K562 (cell line): ENCODE results near the gene COL4A1. TPM values are rescaled to one million over a fixed set of nuclear protein-coding genes. Genes with fewer than 3 reads are reported as not detected.

Source experiments
- ATAC-seq: fragments of 200-7000 bp; cut with Tn5 transposase; 3 replicates; pipeline ENCODE4 v1.9.1; 2020; ENCODE audit warnings: moderate library complexity
- BruUV-seq: library from RNA; stranded (reverse); fragments of 400-500 nt; replicated peaks from 2 replicates; lab custom pipeline; 2021; lab: Mats Ljungman, UMichigan
- CTCF ChIA-PET: fragments of 300-600 bp; formaldehyde crosslinking; extraction: SDS; loops from one replicate; lab custom pipeline; 2021; ENCODE audit warnings: low intra/inter-chr PET ratio; lab: Yijun Ruan, JAX
- POLR2A ChIA-PET: fragments of 300-600, 350-650 bp; sonication (Branson Sonifier 250); formaldehyde crosslinking; extraction: SDS; loops from one replicate; lab custom pipeline; 2021; ENCODE audit warnings: antibody characterized with exemption, inconsistent platforms; lab: Yijun Ruan, JAX
- DNase-seq, 4 experiments: peaks; one replicate each; pipeline versions ENCODE4 v3.0.0 to v3.0.0-alpha.2; 2011 to 2018; ENCODE audit warnings: low spot score in 3 of 4, mixed read lengths in 3 of 4; ENCODE audit errors: extremely low read depth in 1 of 4
- FAIRE-seq: peaks from 2 replicates; lab custom pipeline; 2011; peaks lifted over from hg19 to GRCh38; lab: Jason Lieb, UNC
- H2AFZ ChIP-seq: 2 replicates; pipeline ENCODE4 v1.6.0; 2011; ENCODE audit warnings: low read depth, low read length, control low read depth, inconsistent platforms
- H3K27ac ChIP-seq: fragments of 200-600 bp; 3 replicates; pipeline ENCODE4 v1.8.0; 2011; ENCODE audit warnings: low read depth, mild to moderate bottlenecking, control low read depth, inconsistent platforms, low read length, moderate library complexity, mixed read lengths; ENCODE audit errors: extremely low read depth
- H3K27me3 ChIP-seq, 2 experiments: fragments of 300-600 bp in 1 of 2; 2 replicates in 1 of 2; 3 replicates in 1 of 2; pipeline versions ENCODE4 v1.6.0 to v1.8.0; 2011; ENCODE audit warnings: inconsistent platforms in 2 of 2, low read length in 2 of 2, mild to moderate bottlenecking in 1 of 2, mixed read lengths in 1 of 2, moderate library complexity in 1 of 2; ENCODE audit not compliant: control insufficient read depth in 2 of 2, insufficient read depth in 2 of 2
- H3K36me3 ChIP-seq: fragments of 300-600 bp; 3 replicates; pipeline ENCODE4 v1.8.0; 2011; ENCODE audit warnings: mild to moderate bottlenecking, low read length, inconsistent platforms; ENCODE audit not compliant: control insufficient read depth, insufficient read depth
- H3K4me1 ChIP-seq, 2 experiments: fragments of 200-600 bp in 1 of 2; replicated peaks in 1 of 2; 2 replicates in 1 of 2; 3 replicates in 1 of 2; pipeline versions ENCODE4 v1.5.1 to v1.8.0; 2011; ENCODE audit warnings: inconsistent platforms in 2 of 2, low read length in 2 of 2, mild to moderate bottlenecking in 1 of 2, mixed read lengths in 1 of 2, moderate library complexity in 1 of 2; ENCODE audit not compliant: control insufficient read depth in 2 of 2, insufficient read depth in 2 of 2
- H3K4me2 ChIP-seq: 2 replicates; pipeline ENCODE4 v1.6.1; 2011; ENCODE audit warnings: low read length, control low read depth, inconsistent platforms, mixed read lengths; ENCODE audit not compliant: insufficient read depth
- H3K4me3 ChIP-seq: fragments of 200-600 bp; sonication (generic), shearing (Covaris generic); 2 replicates; pipeline ENCODE4 v1.5.1; 2016; ENCODE audit warnings: control low read depth, inconsistent platforms
- H3K79me2 ChIP-seq: fragments of 200-600 bp; 3 replicates; pipeline ENCODE4 v1.8.0; 2011; ENCODE audit warnings: low read length, inconsistent platforms; ENCODE audit not compliant: control insufficient read depth, insufficient read depth
- H3K9ac ChIP-seq, 2 experiments: 2 replicates each; pipeline versions ENCODE4 v1.6.0 to v1.6.1; 2011; ENCODE audit warnings: low read depth in 2 of 2, low read length in 2 of 2, control low read depth in 1 of 2, inconsistent platforms in 1 of 2, mild to moderate bottlenecking in 1 of 2, mixed read lengths in 1 of 2; ENCODE audit not compliant: insufficient read depth in 1 of 2
- H3K9me1 ChIP-seq: one replicate; pipeline ENCODE4 v1.6.0; 2011; ENCODE audit warnings: inconsistent platforms, mild to moderate bottlenecking, low read length, moderate library complexity; ENCODE audit not compliant: control insufficient read depth, insufficient read depth
- H3K9me3 ChIP-seq: replicated peaks from 2 replicates; pipeline ENCODE4 v1.5.1; 2011; ENCODE audit warnings: low read depth, low read length, inconsistent platforms; ENCODE audit not compliant: control insufficient read depth, insufficient read depth
- H4K20me1 ChIP-seq: replicated peaks from 2 replicates; pipeline ENCODE4 v1.6.1; 2011; ENCODE audit warnings: low read length, inconsistent platforms, mixed read lengths; ENCODE audit not compliant: control insufficient read depth, insufficient read depth
- CAMTA2 ChIP-seq: fragments of 250-450 bp; sonication (Bioruptor Pico); conservative IDR thresholded peaks from 2 replicates; pipeline ENCODE4 v1.5.1; 2022
- CLOCK ChIP-seq: fragments of 250-450 bp; sonication (Bioruptor Pico); IDR thresholded peaks from 2 replicates; pipeline ENCODE4 v1.4.0; 2020; ENCODE audit warnings: mild to moderate bottlenecking, moderate library complexity, borderline replicate concordance
- E2F6 ChIP-seq, 2 experiments: IDR thresholded peaks; 2 replicates each; pipeline ENCODE4 v1.6.1; 2011; ENCODE audit warnings: borderline replicate concordance in 1 of 2, control low read depth in 1 of 2, low read depth in 1 of 2, low read length in 1 of 2, mild to moderate bottlenecking in 1 of 2, mixed read lengths in 1 of 2, moderate library complexity in 1 of 2; ENCODE audit not compliant: insufficient read depth in 1 of 2, insufficient read length in 1 of 2, poor library complexity in 1 of 2, severe bottlenecking in 1 of 2; ENCODE audit errors: extremely low read depth in 1 of 2
- GATAD2B ChIP-seq: fragments of 450-650 bp; IDR thresholded peaks from 2 replicates; pipeline ENCODE4 v1.6.1; 2017; ENCODE audit warnings: mild to moderate bottlenecking, borderline replicate concordance
- GMEB1 ChIP-seq: fragments of 250-450 bp; sonication (Bioruptor Pico); IDR thresholded peaks from 2 replicates; pipeline ENCODE4 v1.4.0; 2020; ENCODE audit warnings: mild to moderate bottlenecking
- ILF3 ChIP-seq: fragments of 450-650 bp; IDR thresholded peaks from 2 replicates; pipeline ENCODE4 v1.6.1; 2018; ENCODE audit warnings: antibody characterized with exemption, mild to moderate bottlenecking, moderate library complexity, borderline replicate concordance
- MECOM ChIP-seq: fragments of 250-450 bp; sonication (Bioruptor Pico); IDR thresholded peaks from 2 replicates; pipeline ENCODE4 v1.8.0; 2022; ENCODE audit warnings: inconsistent platforms
- NEUROD1 ChIP-seq: fragments of 150-350 bp; IDR thresholded peaks from 2 replicates; pipeline ENCODE4 v1.6.1; 2014; ENCODE audit warnings: borderline replicate concordance, low read length, low read depth; ENCODE audit not compliant: partially characterized antibody
- NFE2L1 ChIP-seq: fragments of 450-650 bp; IDR thresholded peaks from 2 replicates; pipeline ENCODE4 v1.6.1; 2016; ENCODE audit warnings: missing genetic modification characterization, low read depth, mild to moderate bottlenecking, missing compliant biosample characterization, moderate library complexity, borderline replicate concordance
- PKNOX1 ChIP-seq: fragments of 450-650 bp; IDR thresholded peaks from 2 replicates; pipeline ENCODE4 v1.6.1; 2016
- PYGO2 ChIP-seq: fragments of 450-650 bp; IDR thresholded peaks from 2 replicates; pipeline ENCODE4 v1.6.1; 2016; ENCODE audit warnings: mild to moderate bottlenecking, missing genetic modification characterization, moderate library complexity, missing compliant biosample characterization
- RCOR1 ChIP-seq, 2 experiments: IDR thresholded peaks; 2 replicates each; pipeline ENCODE4 v1.6.1; 2012; ENCODE audit warnings: low read depth in 2 of 2, low read length in 2 of 2, borderline replicate concordance in 1 of 2, improper control_type of control experiment in 1 of 2
- ZEB2 ChIP-seq: fragments of 450-650 bp; IDR thresholded peaks from 2 replicates; pipeline ENCODE4 v1.6.1; 2016
- ZNF212 ChIP-seq: fragments of 450-650 bp; formaldehyde crosslinking; IDR thresholded peaks from 2 replicates; pipeline ENCODE4 v1.4.0; 2020; ENCODE audit warnings: mild to moderate bottlenecking
- ZNF695 ChIP-seq: fragments of 450-650 bp; formaldehyde crosslinking; IDR thresholded peaks from 2 replicates; pipeline ENCODE4 v1.4.0; 2020; ENCODE audit warnings: mild to moderate bottlenecking, moderate library complexity
- WGBS: fragments of 100-300 bp; shearing (Covaris generic); methylation state at CpG from one replicate; pipeline ENCODE4 v1.1.6; 2016; ENCODE audit warnings: low coverage, mixed read lengths; ENCODE audit not compliant: insufficient coverage; ENCODE audit errors: missing lambda C conversion rate; 5-methylcytosine and 5-hydroxymethylcytosine counted together
- in situ Hi-C: fragments of 300-500 bp; cut with MboI; formaldehyde crosslinking; loops from 4 replicates; pipeline ENCODE4 v1.15.0; 2018; ENCODE audit warnings: inconsistent platforms, mixed read lengths
- intact Hi-C: fragments of 100-400 bp; cut with micrococcal nuclease; formaldehyde crosslinking; loops from 2 replicates; pipeline ENCODE4 v1.14.2; 2022
- polyA plus RNA-seq, 8 experiments: library from polyadenylated mRNA; depleted of rRNA in 4 of 8; stranded (reverse) in 5 of 8; unstranded in 3 of 8; fragments of >200 nt; fragmentation: Nextera tagmentation in 2 of 8; fragmentation: Illumina TruSeq in 1 of 8; extraction: Ambion mirVana in 2 of 8; extraction: Trizol in 1 of 8; gene quantifications; 2 replicates each; pipeline versions ENCODE4 v1.2.1 to v1.2.3, GENCODE V29; 2011 to 2014; ENCODE audit warnings: inconsistent platforms in 1 of 8, missing spikeins in 1 of 8
- total RNA-seq, 7 experiments: library from RNA; depleted of rRNA in 6 of 7; stranded (reverse); fragments of >200 nt in 6 of 7; fragmentation: Illumina TruSeq in 2 of 7; extraction: Trizol in 2 of 7; gene quantifications; 2 replicates each; pipeline versions ENCODE4 v1.2.1 to v1.2.3, GENCODE V29; 2011 to 2021; ENCODE audit warnings: low replicate concordance in 1 of 7

Gene COL4A1
- total and polyA plus RNA-seq, 9 of the 15 experiments (the other 6 are each of a cell fraction or from before 2014, with no cell fraction given), result 0.35 TPM; not detected in 8

- ChIA-PET CTCF (no interaction called here), POLR2A (interaction anchor here (0.6 kb wide), 1 partner anchor 54 kb away, joined by 3 read pairs; no protein-coding TSS in a partner anchor)
- H3K9me3 ChIP-seq, result no peaks in the 10 kb centered on the region
- no peak overlapping the region for H3K9ac ChIP-seq
- no peak for FAIRE-seq
- WGBS, result 0% methylated on average over 11 of the region's 14 CpGs
- BruUV-seq, result no TSS peak
- H3K27ac ChIP-seq, result no peak overlapping the region
- DNase-seq, result no peak
- H3K27me3 ChIP-seq, result peaks cover 0 to 8% of the 10 kb centered on the region in 2 experiments; a peak in 2 of 5 replicates
- H3K4me3 ChIP-seq, result no peak overlapping the region
- H3K4me1 ChIP-seq, result no peaks in the 10 kb centered on the region
- no peak for ATAC-seq
- no peaks in the 10 kb centered on the region for H4K20me1 ChIP-seq
- H3K9me1 ChIP-seq, result no peaks in the 10 kb centered on the region
- H3K4me2 ChIP-seq, result no peak overlapping the region
- in situ Hi-C loops (no loop called here), intact Hi-C loops (no loop called here)
- H3K36me3 ChIP-seq, result no peaks in the 10 kb centered on the region
- no peaks in the 10 kb centered on the region for H3K79me2 ChIP-seq
- H2AFZ ChIP-seq, result no peak overlapping the region
- TF ChIP-seq NEUROD1 (no peak), ZNF212 (CRISPR knock-in tag) (no peak), ZEB2 (no peak), RCOR1 (IDR thresholded peaks at IDR 0.05; ENCODE audit: borderline replicate concordance in 1 of 2, low read depth in 2 of 2, low read length in 2 of 2) (no peak), ZNF695 (CRISPR knock-in tag) (no peak), ILF3 (no peak), E2F6 (IDR thresholded peaks at IDR 0.05; ENCODE audit: borderline replicate concordance in 1 of 2, extremely low read depth in 1 of 2, insufficient read depth in 1 of 2, insufficient read length in 1 of 2, low read depth in 1 of 2, low read length in 1 of 2, poor library complexity in 1 of 2, severe bottlenecking in 1 of 2) (no peak), CAMTA2 (CRISPR knock-in tag) (no peak), CLOCK (CRISPR knock-in tag) (no peak), PKNOX1 (no peak), PYGO2 (tag) (no peak), MECOM (no peak), GMEB1 (no peak), GATAD2B (no peak), NFE2L1 (tag) (no peak)
Observed at GRCh38 chr13:110285991-110286832, 20.7 kb downstream of the COL4A1 start.
